ENCODE data around the gene SPATA7.

The SPATA7 gene

GRCh38 chr14:88392609-88393008 lies 7.2 kb downstream of the SPATA7 start:
- TF ChIP-seq POLR2AphosphoS5 (IDR thresholded peaks at IDR 0.05; ENCODE audit: low read depth, low read length) = no peak
- TF ChIP-seq TAF1 (IDR thresholded peaks at IDR 0.05; ENCODE audit: borderline replicate concordance, insufficient read depth, low read length) = no peak
- no peak for TF ChIP-seq SIN3A (IDR thresholded peaks at IDR 0.05; ENCODE audit: borderline replicate concordance, insufficient read depth, low read length)
- TF ChIP-seq REST (IDR thresholded peaks at IDR 0.05; ENCODE audit: insufficient read depth in 1 of 2, low read depth in 2 of 2, low read length in 2 of 2) = no peak
- no peak for TF ChIP-seq FOXP2 (optimal IDR thresholded peaks at IDR 0.05; ENCODE audit: borderline replicate concordance, extremely low read depth, extremely low read length, insufficient read depth)

GRCh38 chr14:88411039-88411438 lies 25.6 kb downstream of the SPATA7 start:
- TF ChIP-seq FOXP2 (optimal IDR thresholded peaks at IDR 0.05; ENCODE audit: borderline replicate concordance, extremely low read depth, extremely low read length, insufficient read depth) = no peak
- TF ChIP-seq REST (IDR thresholded peaks at IDR 0.05; ENCODE audit: insufficient read depth in 1 of 2, low read depth in 2 of 2, low read length in 2 of 2) = no peak
- no peak for TF ChIP-seq TAF1 (IDR thresholded peaks at IDR 0.05; ENCODE audit: borderline replicate concordance, insufficient read depth, low read length)
- TF ChIP-seq SIN3A (IDR thresholded peaks at IDR 0.05; ENCODE audit: borderline replicate concordance, insufficient read depth, low read length) = no peak
- TF ChIP-seq POLR2AphosphoS5 (IDR thresholded peaks at IDR 0.05; ENCODE audit: low read depth, low read length) = no peak

GRCh38 chr14:88417594-88417993 lies 32.1 kb downstream of the SPATA7 start:
- no peak for TF ChIP-seq REST (IDR thresholded peaks at IDR 0.05; ENCODE audit: insufficient read depth in 1 of 2, low read depth in 2 of 2, low read length in 2 of 2)
- no peak for TF ChIP-seq FOXP2 (optimal IDR thresholded peaks at IDR 0.05; ENCODE audit: borderline replicate concordance, extremely low read depth, extremely low read length, insufficient read depth)
- TF ChIP-seq TAF1 (IDR thresholded peaks at IDR 0.05; ENCODE audit: borderline replicate concordance, insufficient read depth, low read length) = no peak
- TF ChIP-seq POLR2AphosphoS5 (IDR thresholded peaks at IDR 0.05; ENCODE audit: low read depth, low read length) = no peak
- TF ChIP-seq SIN3A (IDR thresholded peaks at IDR 0.05; ENCODE audit: borderline replicate concordance, insufficient read depth, low read length) = no peak

- no peak for TF ChIP-seq FOXP2 (optimal IDR thresholded peaks at IDR 0.05; ENCODE audit: borderline replicate concordance, extremely low read depth, extremely low read length, insufficient read depth)
- no peak for TF ChIP-seq TAF1 (IDR thresholded peaks at IDR 0.05; ENCODE audit: borderline replicate concordance, insufficient read depth, low read length)
- no peak for TF ChIP-seq SIN3A (IDR thresholded peaks at IDR 0.05; ENCODE audit: borderline replicate concordance, insufficient read depth, low read length)
- no peak for TF ChIP-seq POLR2AphosphoS5 (IDR thresholded peaks at IDR 0.05; ENCODE audit: low read depth, low read length)
- no peak for TF ChIP-seq REST (IDR thresholded peaks at IDR 0.05; ENCODE audit: insufficient read depth in 1 of 2, low read depth in 2 of 2, low read length in 2 of 2)
Observed at GRCh38 chr14:88420187-88420586, 34.7 kb downstream of the SPATA7 start.

- no peak for TF ChIP-seq TAF1 (IDR thresholded peaks at IDR 0.05; ENCODE audit: borderline replicate concordance, insufficient read depth, low read length)
- no peak for TF ChIP-seq REST (IDR thresholded peaks at IDR 0.05; ENCODE audit: insufficient read depth in 1 of 2, low read depth in 2 of 2, low read length in 2 of 2)
- no peak for TF ChIP-seq FOXP2 (optimal IDR thresholded peaks at IDR 0.05; ENCODE audit: borderline replicate concordance, extremely low read depth, extremely low read length, insufficient read depth)
- TF ChIP-seq SIN3A (IDR thresholded peaks at IDR 0.05; ENCODE audit: borderline replicate concordance, insufficient read depth, low read length) = no peak
- TF ChIP-seq POLR2AphosphoS5 (IDR thresholded peaks at IDR 0.05; ENCODE audit: low read depth, low read length) = no peak
Observed at GRCh38 chr14:88421286-88421685, 35.8 kb downstream of the SPATA7 start.

All from PFSK-1 (cell line).